Cardiac fibroblast (primary cell): Measurements from ENCODE around the gene ZNF487.
"Not testable (repeated sequence)": the region's sequence is repeated elsewhere in the genome, so short reads cannot be mapped to it uniquely, and the experiment has no call there.

Source experiments
- DNase-seq, 2 donors: peaks; one replicate each; pipeline versions ENCODE4 v3.0.0 to v3.0.0-alpha.2; 2010; ENCODE audit warnings: low read depth in 2 of 2
- H3K4me3 ChIP-seq, 2 donors: replicated peaks in 1 of 2; 1 replicate in 1 of 2; 2 replicates in 1 of 2; pipeline ENCODE4 v1.5.1; 2011; ENCODE audit warnings: low read depth in 2 of 2, low read length in 2 of 2, mild to moderate bottlenecking in 2 of 2, moderate library complexity in 1 of 2
- TF ChIP-seq, protein P1 (sequence below): IDR thresholded peaks from one replicate; pipeline ENCODE4 v1.5.1; 2011; ENCODE audit warnings: low read depth, mild to moderate bottlenecking, low read length, inconsistent platforms

The ZNF487 gene

GRCh38 chr10:43430926-43431663, 5.8 kb upstream of the ZNF487 start:
- TF ChIP-seq, protein P1, sequence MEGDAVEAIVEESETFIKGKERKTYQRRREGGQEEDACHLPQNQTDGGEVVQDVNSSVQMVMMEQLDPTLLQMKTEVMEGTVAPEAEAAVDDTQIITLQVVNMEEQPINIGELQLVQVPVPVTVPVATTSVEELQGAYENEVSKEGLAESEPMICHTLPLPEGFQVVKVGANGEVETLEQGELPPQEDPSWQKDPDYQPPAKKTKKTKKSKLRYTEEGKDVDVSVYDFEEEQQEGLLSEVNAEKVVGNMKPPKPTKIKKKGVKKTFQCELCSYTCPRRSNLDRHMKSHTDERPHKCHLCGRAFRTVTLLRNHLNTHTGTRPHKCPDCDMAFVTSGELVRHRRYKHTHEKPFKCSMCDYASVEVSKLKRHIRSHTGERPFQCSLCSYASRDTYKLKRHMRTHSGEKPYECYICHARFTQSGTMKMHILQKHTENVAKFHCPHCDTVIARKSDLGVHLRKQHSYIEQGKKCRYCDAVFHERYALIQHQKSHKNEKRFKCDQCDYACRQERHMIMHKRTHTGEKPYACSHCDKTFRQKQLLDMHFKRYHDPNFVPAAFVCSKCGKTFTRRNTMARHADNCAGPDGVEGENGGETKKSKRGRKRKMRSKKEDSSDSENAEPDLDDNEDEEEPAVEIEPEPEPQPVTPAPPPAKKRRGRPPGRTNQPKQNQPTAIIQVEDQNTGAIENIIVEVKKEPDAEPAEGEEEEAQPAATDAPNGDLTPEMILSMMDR = no peak
- DNase-seq = no peak
- no peak overlapping the region for H3K4me3 ChIP-seq

DNA sequence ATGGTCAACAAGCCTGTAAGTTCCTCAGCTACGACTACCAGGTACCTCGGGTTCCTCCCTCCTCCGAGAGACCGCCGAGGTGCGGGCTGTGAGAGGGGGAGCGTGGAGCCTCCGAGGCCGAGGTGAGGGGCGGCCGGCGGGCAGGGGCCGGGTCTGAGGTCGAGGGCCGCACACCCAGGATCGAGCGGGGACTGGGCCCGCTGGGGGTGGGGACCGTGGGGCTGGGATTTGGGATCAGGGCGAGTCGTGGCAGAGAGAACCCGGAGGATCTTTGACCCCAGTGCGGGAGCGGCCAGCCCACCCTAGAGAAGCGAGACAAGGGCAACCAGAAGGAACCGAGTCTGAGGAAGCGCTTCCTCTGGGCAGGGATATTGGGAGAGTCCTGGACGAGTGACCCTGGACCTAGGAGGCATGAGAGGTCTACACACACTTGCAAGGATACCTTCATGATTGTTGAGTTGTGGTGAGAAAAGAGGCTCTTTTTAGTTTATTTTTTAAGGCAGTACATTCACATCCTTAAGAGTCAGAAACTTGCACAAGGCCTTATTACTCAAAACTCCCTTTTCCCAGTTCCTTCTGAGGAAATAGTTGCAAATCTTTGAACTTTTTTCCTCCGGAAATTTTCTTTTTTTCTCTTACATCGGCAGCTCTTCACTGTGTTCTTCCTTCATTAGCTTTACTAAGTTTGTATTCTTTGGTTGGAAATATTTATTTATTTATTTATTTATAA, 395 bp downstream of the ZNF487 start:
- TF ChIP-seq, protein P1 = no peak
- DNase-seq = peak; percentile 21 to 48
- peak overlapping the region; percentile 61 to 91 for H3K4me3 ChIP-seq

DNA sequence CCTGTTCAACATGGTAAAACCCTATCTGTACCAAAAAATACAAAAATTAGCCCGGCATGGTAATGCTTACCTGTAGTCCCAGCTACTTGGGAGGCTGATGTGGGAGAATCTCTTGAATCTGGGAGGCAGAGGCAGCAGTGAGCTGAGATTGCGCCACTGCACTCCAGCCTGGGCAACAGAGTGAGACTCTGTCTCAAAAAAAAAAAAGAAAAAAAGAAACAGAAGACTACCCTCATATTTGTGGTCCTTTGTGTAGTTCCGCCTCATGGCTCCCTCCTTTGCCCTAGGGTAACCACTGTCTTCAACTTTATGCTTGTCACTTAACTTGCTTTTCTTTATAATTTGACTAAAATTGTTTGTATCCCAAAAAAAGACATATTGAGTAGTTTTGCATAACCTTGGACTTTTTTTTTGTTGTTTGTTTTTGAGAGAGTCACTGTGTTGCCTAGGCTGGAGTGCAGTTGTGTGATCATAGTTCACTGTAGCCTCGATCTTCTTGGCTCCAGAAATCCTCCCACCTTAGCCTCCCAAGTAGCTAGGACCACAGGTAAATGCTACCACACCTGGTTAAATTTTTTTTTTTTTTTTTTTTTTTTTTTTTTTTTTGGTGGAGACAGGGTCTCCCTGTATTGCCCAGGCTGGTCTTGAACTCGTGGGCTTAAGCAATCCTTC, 3.7 kb downstream of the ZNF487 start:
- no peak overlapping the region for H3K4me3 ChIP-seq
- TF ChIP-seq, protein P1 = no peak
- no peak for DNase-seq

DNA sequence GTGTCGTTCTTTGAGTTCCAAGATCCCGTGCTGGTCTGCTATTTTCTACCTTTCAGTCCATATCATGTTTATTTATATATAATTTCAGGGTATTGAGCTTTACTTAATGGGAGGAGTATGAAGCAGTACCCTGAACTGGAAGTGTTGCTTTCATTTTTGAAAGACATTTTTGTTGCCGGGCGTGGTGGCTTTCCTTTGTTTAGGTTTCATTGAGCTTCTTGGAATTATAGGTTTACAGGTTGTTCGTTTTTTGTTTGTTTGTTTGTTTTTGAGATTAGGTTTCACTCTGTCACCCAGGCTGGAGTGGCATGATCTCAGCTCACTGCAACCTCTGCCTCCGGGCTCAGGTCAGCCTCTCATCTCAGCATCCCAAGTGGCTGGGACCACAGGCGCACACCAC, 7.4 kb downstream of the ZNF487 start:
- no peak overlapping the region for H3K4me3 ChIP-seq
- DNase-seq = no peak
- TF ChIP-seq, protein P1 = no peak

DNA sequence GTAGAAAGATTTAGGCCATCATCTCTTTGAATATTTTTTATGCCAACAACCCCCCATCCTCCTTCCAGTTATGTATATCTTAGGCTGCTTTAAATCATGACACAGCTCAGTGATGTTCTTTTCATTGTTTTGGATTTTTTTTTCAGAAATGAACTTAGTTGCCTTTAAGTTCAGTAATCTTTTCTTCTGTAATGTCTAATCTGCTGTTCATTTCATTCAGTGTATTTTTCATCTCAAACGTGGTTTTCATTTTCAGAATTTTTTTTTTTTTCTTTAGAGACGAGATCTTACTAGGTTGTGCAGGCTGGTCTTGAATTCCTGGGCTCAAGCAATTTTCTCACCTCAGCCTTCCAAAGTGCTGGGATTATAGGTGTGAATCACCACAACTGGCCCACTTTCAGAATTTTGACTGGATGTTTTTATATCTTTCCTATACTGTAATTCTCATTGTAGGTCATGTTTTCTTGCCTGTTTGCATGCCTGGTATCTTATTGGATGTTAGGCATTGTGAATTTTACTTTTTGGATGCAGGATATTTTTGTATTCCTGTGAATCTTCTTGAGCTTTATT, 8.1 kb downstream of the ZNF487 start:
- DNase-seq = no peak
- no peak overlapping the region for H3K4me3 ChIP-seq
- TF ChIP-seq, protein P1 = no peak

- DNase-seq, H3K4me3 ChIP-seq: not testable (repeated sequence)
Measured at GRCh38 chr10:43446219-43447017, 9.5 kb downstream of the ZNF487 start.
